ENCODE data around the gene ARHGEF17.

The ARHGEF17 gene

DNA sequence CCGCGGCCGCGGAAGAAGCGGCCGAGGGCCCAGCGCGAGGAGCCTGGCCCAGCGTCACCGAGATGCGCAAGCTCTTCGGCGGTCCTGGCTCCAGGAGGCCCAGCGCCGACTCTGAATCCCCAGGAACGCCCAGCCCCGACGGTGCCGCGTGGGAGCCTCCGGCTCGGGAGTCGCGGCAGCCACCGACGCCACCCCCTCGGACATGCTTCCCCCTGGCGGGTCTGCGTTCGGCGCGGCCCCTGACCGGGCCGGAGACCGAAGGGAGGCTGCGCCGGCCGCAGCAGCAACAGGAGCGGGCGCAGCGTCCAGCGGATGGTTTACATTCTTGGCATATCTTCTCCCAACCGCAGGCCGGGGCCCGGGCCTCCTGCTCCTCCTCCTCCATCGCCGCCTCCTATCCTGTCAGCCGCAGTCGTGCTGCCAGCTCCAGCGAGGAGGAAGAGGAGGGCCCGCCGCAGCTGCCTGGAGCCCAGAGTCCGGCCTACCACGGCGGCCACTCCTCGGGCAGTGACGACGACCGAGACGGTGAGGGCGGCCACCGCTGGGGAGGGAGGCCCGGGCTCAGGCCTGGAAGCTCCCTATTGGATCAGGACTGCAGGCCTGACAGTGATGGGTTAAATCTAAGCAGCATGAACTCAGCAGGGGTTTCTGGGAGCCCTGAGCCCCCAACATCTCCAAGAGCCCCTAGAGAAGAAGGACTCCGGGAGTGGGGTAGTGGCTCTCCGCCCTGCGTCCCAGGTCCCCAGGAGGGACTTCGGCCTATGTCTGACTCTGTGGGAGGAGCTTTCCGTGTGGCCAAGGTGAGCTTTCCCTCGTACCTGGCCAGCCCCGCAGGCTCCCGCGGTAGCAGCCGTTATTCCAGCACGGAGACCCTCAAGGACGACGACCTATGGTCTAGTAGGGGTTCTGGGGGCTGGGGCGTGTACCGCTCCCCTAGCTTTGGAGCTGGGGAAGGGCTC lies 1.2 kb downstream of the ARHGEF17 start:
- DNase-seq (ENCODE audit: low read depth) = peak; percentile 99
- H3K4me3 ChIP-seq (ENCODE audit: low read depth, low read length) = peak overlapping the region; percentile 81

DNA sequence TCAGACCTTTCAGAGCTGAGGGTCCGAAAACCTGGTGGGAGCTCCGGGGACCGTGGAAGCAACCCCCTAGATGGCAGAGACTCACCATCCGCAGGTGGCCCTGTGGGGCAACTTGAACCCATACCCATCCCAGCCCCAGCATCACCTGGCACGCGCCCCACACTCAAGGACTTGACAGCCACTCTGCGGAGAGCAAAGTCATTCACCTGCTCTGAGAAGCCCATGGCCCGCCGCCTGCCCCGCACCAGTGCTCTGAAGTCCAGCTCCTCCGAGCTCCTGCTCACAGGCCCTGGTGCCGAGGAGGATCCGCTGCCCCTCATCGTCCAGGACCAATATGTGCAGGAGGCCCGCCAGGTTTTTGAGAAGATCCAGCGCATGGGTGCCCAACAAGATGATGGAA lies 2.0 kb downstream of the ARHGEF17 start:
- DNase-seq (ENCODE audit: low read depth) = no peak

More for the DNA sequence above, 1.2 kb downstream of the ARHGEF17 start:
- TF ChIP-seq, protein P1, sequence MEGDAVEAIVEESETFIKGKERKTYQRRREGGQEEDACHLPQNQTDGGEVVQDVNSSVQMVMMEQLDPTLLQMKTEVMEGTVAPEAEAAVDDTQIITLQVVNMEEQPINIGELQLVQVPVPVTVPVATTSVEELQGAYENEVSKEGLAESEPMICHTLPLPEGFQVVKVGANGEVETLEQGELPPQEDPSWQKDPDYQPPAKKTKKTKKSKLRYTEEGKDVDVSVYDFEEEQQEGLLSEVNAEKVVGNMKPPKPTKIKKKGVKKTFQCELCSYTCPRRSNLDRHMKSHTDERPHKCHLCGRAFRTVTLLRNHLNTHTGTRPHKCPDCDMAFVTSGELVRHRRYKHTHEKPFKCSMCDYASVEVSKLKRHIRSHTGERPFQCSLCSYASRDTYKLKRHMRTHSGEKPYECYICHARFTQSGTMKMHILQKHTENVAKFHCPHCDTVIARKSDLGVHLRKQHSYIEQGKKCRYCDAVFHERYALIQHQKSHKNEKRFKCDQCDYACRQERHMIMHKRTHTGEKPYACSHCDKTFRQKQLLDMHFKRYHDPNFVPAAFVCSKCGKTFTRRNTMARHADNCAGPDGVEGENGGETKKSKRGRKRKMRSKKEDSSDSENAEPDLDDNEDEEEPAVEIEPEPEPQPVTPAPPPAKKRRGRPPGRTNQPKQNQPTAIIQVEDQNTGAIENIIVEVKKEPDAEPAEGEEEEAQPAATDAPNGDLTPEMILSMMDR (conservative IDR thresholded peaks at IDR 0.05; ENCODE audit: low read depth, low read length) = no peak

DNA sequence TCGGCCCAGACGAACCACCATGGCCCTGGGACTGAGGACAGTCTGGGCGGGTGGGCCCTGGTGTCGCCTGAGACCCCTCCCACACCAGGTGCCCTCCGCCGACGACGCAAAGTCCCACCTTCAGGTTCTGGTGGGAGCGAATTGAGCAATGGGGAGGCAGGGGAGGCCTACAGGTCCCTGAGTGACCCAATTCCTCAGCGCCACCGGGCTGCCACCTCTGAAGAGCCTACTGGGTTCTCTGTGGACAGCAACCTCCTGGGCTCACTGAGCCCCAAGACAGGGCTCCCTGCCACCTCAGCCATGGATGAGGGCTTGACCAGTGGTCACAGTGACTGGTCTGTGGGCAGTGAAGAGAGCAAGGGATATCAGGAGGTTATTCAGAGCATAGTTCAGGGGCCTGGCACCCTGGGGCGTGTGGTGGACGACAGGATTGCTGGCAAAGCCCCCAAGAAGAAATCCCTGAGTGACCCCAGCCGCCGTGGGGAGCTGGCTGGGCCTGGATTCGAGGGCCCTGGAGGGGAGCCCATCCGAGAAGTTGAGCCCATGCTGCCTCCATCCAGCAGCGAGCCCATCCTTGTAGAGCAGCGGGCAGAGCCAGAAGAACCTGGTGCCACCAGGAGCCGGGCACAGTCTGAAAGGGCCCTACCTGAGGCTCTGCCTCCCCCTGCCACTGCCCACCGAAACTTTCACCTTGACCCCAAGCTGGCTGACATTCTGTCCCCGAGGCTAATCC lies 2.8 kb downstream of the ARHGEF17 start:
- TF ChIP-seq, protein P1 (conservative IDR thresholded peaks at IDR 0.05; ENCODE audit: low read depth, low read length) = no peak
- H3K4me3 ChIP-seq (ENCODE audit: low read depth, low read length) = peak overlapping the region; percentile 81
- no peak for DNase-seq (ENCODE audit: low read depth)

More for the DNA sequence above, 2.0 kb downstream of the ARHGEF17 start:
- TF ChIP-seq, protein P1 (conservative IDR thresholded peaks at IDR 0.05; ENCODE audit: low read depth, low read length) = no peak
- H3K4me3 ChIP-seq (ENCODE audit: low read depth, low read length) = peak overlapping the region; percentile 81

DNA sequence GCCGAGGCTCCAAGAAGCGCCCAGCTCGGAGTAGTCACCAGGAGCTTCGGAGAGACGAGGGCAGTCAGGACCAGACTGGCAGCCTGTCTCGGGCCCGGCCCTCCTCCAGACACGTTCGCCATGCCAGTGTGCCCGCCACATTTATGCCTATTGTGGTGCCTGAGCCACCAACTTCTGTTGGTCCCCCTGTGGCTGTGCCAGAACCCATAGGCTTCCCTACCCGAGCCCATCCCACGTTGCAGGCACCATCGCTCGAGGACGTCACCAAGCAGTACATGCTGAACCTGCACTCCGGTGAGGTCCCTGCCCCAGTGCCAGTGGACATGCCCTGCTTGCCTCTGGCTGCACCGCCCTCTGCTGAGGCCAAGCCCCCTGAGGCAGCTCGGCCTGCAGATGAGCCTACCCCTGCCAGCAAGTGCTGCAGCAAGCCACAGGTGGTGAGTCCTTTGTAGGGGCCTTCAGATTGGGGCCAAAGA lies 3.4 kb downstream of the ARHGEF17 start:
- DNase-seq (ENCODE audit: low read depth) = no peak
- H3K4me3 ChIP-seq (ENCODE audit: low read depth, low read length) = peak overlapping the region; percentile 81
- TF ChIP-seq, protein P1 (conservative IDR thresholded peaks at IDR 0.05; ENCODE audit: low read depth, low read length) = no peak

DNA sequence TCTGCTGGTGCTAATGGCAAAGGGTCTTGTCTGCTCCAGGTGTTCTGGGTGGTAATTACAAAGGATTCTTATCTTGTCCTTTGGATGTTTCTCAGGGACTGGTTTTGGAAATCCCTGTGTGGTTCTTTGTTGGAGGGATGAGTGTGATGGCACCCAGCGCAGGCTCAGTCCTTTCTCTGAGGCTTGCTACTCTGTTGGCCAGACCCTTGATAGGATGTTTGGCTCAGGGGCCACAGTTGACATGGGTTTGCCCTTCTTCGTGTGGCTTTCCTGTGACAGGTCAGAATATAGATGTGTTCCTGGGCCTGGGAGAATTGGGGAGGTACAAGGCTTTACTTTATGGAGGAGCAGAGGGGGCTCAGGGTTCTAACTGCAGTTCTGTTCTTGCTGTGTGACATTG lies 4.0 kb downstream of the ARHGEF17 start:
- H3K4me3 ChIP-seq (ENCODE audit: low read depth, low read length) = peak overlapping the region; percentile 81
- TF ChIP-seq, protein P1 (conservative IDR thresholded peaks at IDR 0.05; ENCODE audit: low read depth, low read length) = no peak
- no peak for DNase-seq (ENCODE audit: low read depth)

DNA sequence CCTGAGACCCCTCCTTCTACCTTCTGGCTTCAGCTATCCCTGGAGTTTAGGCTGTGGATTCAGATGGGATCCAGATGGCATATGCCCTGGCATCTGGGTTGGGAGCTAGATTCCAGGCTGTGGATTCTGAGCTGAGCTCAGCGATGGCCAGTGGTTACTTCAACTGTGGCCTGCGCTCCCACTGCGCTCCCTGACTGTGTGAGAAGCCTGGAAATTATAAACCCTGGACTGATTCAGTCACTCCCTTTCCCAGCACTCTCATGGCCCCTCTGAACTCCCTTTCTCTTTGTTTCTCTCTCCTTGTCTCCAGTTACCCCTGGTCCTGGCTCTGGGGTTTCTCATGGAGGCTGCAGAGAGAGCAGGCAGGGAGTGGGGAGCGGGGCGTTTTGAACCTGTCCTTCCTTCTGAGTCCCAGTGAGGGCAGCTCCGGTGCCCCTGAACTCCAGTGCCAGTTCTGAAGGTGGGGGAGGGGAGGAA lies 4.8 kb downstream of the ARHGEF17 start:
- TF ChIP-seq, protein P1 (conservative IDR thresholded peaks at IDR 0.05; ENCODE audit: low read depth, low read length) = no peak
- H3K4me3 ChIP-seq (ENCODE audit: low read depth, low read length) = peak overlapping the region; percentile 81
- peak; percentile 81 for DNase-seq (ENCODE audit: low read depth)

Measured in choroid plexus epithelial cell (primary cell).